GM19467 (cell line): ENCODE measurements around the gene CLPTM1.

Experiments used
- ATAC-seq: cut with Tn5 transposase; IDR thresholded peaks from one replicate; pipeline ENCODE4 v1.9.1; 2021; ENCODE audit warnings: mild to moderate bottlenecking, moderate library complexity; ENCODE audit not compliant: unreplicated experiment

Gene CLPTM1

GRCh38 chr19:45005787-45006186 is 50.6 kb downstream of the CLPTM1 start:
- ATAC-seq, result no peak

DNA sequence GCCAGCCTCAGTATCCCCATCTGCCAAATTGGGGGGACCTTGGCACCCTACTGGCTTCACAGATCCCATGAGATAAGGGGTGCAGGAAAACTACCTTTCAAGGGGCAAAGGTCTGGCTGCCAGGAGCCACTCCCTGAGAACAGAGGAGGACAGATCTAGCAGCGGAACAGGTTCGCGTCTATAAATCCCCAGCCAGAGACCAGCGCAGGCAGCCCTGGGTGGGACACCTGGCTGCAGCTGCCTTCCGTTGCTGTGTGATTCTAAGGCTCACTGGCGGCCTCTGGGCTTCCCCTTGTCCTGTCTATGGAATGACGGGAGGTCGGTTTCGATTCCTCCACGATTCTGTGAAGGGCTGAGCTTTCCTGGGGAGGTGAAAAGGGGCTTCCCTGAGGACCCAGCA is 53.4 kb downstream of the CLPTM1 start:
- ATAC-seq, result no peak

GRCh38 chr19:45009625-45010255 is 54.6 kb downstream of the CLPTM1 start:
- ATAC-seq, result no peak

GRCh38 chr19:45010306-45010705 is 55.1 kb downstream of the CLPTM1 start:
- ATAC-seq, result no peak

DNA sequence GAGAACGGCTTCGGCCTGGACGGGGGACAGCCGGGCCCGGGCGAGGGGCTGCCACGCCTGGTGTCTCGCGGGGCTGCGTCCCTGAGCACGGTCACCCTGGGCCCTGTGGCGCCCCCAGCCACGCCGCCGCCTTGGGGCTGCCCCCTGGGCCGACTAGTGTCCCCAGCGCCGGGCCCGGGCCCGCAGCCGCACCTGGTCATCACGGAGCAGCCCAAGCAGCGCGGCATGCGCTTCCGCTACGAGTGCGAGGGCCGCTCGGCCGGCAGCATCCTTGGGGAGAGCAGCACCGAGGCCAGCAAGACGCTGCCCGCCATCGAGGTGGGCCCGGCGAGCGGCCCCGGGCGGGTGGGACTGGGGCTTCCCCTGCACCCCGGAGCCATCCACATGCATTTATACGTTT is 56.8 kb downstream of the CLPTM1 start:
- ATAC-seq, result no peak

- ATAC-seq, result peak; percentile 72
Measured at GRCh38 chr19:45016388-45017314, 61.5 kb downstream of the CLPTM1 start.

- ATAC-seq, result no peak
Measured at GRCh38 chr19:45019187-45019586, 64.0 kb downstream of the CLPTM1 start.

DNA sequence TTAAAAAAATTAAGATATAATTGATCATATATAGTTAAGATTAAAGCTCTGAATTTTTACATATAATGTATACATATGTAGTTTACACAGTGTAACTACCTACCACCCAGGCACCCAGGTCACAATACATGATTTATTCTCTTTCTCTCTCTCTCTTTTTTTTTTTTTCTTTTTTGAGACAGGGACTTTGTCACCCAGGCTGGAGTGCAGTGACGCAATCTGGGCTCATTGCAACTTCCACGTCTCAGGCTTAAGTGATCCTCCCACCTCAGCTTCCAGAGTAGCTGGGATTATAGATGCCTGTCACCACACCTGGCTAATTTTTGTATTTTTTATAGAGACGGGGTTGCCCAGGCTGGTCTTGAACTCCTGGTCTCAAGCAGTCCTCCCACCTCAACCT is 64.9 kb downstream of the CLPTM1 start:
- no peak for ATAC-seq

GRCh38 chr19:45021971-45022370 is 66.8 kb downstream of the CLPTM1 start:
- no peak for ATAC-seq

DNA sequence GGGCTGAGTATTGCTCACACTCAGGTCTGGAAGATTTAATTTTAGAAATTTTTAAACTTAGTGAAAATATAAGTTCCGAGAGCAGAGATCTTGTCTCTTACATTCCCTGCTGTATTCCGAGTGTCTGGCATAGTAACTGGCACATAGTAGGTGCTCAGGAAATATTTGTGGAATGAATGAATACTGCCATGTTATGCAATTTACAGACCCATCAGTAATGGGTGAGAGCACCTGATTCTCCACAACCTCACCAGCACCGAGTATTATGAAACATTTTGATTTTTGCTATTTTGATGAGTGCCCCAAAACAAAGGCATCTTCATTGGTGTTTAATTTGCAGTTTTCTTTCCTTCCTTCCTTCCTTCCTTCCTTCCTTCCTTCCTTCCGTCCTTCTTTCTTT is 67.9 kb downstream of the CLPTM1 start:
- ATAC-seq, result no peak

- no peak for ATAC-seq
Measured at GRCh38 chr19:45025264-45025663, 70.1 kb downstream of the CLPTM1 start.

- no peak for ATAC-seq
Measured at GRCh38 chr19:45027371-45027770, 72.2 kb downstream of the CLPTM1 start.

DNA sequence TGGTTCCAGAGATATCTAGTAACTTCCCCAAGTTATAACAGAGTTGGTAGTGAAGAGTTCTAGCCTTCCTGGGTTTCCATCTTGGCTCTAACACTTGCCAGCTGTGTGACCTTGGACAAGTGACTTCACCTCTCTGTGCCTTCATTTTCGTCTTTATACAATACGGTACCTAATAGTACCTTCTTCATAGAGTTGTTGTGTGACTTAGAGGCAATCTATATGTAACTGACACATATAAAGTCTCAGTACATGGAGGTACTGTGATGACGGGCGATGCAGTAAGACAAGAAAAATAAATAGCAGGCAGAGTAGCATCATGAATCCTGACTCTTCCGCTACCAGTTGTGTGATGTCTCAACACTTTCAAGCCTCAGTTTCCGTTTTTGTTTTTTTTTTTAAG is 75.6 kb downstream of the CLPTM1 start:
- ATAC-seq, result no peak

- no peak for ATAC-seq
Measured at GRCh38 chr19:45032421-45032820, 77.2 kb downstream of the CLPTM1 start.

DNA sequence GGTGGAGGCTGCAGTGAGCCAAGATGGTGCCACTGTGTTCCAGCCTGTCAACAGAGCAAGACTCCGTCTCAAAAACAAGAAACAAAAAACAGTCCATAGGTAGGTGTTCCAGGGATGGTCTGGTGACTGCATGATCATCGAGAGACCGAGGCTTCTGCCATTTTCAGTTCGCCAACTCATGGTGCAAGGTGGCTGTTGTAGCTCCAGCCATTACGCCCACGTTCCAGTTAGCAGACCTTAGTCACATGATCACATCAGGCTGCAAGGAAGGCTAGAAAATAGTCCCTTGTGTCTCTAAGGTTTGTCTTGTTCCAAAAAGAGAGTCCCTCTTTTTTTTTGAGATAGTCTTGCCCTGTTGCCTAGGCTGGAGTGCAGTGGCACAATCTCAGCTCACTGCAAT is 80.6 kb downstream of the CLPTM1 start:
- no peak for ATAC-seq

GRCh38 chr19:45037393-45038169 is 82.4 kb downstream of the CLPTM1 start:
- ATAC-seq, result no peak

DNA sequence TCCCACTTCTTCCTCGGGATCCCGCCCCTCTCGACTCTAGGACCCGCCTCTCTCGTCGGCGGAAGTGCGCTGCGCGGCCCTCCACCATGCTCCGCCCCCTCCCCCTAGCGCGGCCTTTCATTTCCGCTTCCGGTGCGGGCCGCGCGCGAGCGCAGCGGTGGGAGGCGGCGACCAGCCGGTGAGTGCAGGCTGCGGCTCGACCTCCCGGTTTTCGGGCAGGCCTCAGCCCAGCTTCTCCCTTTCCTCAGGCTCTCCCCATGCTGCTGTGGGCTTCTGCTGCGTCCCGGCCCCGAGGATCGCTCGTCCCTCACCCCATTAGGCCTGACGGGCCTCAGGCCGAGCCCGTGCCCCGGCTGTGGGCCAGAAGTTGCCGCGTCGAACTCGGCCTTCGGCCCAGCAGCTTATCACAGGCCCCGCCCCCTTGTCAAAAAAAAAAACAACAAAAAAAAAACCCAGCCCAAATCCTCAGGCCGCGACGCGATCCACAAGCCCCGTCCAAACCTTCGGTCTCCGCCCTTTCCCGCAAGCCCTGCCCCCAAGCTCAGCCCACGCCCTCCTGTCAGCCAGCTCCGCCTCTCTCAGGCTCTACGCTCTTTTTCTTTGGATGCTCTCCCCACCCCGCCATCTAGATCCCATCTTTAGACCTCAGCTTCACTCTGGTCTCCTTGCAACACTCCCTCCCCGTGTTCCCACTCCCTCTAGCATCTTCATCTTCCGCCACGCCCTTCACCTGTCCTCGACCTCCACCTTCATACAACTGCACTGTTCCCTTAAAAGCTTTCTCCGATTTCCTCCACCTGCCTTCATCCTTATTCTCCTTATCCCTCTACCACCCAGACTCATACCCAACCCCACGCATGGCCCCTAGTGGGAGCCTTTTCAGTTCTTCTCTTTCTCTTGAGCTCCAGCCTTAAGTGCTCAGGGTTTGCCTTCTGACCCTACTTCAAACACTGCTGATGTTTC is 84.0 kb downstream of the CLPTM1 start, which contains the start of gene CLASRP:
Gene CLASRP (plus strand): TSS at position 115 of the 963 bp plus-strand sequence. CDS start 1,168 bp downstream, outside the sequence.
- ATAC-seq, result peak; percentile 78

DNA sequence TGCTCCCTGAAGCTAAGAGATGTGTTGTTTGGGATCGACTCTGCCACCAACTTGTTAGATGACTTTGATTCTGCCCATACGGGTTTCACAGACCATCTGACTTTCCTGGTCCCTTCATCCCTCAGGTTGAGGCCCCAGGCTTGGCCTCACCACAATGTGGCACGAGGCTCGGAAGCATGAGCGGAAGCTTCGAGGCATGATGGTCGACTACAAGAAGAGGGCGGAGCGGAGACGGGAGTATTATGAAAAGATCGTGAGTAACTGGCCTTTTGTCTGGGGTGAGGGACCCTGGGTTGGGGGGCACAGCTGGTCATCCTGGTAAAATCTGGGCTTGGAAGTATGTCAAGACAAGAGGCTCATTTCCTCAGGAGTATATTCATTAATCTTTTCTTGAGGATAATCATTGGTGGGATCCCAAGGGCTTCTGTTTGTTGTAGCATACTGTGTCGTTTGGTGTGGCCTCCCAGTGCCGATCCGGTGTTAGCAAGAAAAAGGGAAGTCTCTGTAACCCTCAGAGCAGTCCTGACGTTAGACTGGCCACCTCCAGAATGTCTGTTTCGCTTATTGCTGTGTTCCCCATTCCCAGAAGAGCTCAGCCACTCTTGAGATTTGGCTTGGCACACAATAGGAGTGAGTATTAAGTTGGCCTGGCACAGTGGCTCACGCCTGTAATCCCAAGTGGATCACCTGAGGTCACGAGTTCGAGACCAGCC is 85.0 kb downstream of the CLPTM1 start:
- no peak for ATAC-seq

DNA sequence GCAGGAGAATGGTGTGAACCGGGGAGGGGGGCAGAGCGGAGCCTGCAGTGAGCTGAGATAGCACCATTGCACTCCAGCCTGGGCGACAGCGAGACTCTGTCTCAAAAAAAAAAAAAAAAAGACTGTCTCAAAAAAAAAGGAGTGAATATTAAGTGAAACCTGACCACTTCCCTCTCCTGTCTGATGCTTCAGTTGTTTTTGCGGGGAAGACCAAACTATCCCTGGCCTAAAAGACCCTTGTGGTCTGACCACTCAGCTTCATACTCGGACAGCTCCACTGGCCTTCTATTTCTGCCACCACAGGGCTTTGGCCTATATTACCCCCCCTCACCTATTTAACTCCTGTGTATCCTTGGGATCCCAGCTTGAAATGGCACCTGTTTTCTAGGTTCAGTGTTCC is 85.9 kb downstream of the CLPTM1 start:
- ATAC-seq, result no peak
